HG03575 (cell line): ENCODE results near the gene LAMB1.
"Not testable (repeated sequence)": the region's sequence is repeated elsewhere in the genome, so short reads cannot be mapped to it uniquely, and the experiment has no call there.

Source experiments
- ATAC-seq: cut with Tn5 transposase; IDR thresholded peaks from one replicate; pipeline ENCODE4 v1.9.1; 2021; ENCODE audit not compliant: unreplicated experiment, insufficient number of reproducible peaks, low FRiP score; ENCODE audit errors: extremely low read depth

Gene LAMB1

GRCh38 chr7:107957436-107957835, 45.5 kb downstream of the LAMB1 start:
- no peak for ATAC-seq

DNA sequence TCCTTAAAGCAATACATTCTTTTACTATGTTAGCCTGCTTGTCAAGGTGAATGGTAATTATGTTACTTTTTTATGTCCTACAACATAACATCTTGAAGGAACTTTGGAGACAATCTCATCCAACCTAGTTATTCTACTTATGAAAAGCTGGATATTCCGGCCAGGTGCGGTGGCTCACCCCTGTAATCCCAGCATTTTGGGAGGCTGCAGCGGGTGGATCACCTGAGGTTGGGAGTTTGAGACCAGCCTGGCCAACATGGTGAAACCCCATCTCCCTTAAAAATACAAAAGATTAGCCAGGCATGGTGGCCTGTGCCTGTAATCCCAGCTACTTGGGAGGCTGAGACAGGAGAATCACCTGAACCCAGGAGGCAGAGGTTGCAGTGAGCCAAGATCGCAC, 46.0 kb downstream of the LAMB1 start:
- not testable (repeated sequence) for ATAC-seq

GRCh38 chr7:107955394-107955793, 47.6 kb downstream of the LAMB1 start:
- ATAC-seq: no peak

GRCh38 chr7:107953924-107954303, 49.0 kb downstream of the LAMB1 start:
- ATAC-seq: no peak

GRCh38 chr7:107953265-107953923, 49.6 kb downstream of the LAMB1 start:
- no peak for ATAC-seq

DNA sequence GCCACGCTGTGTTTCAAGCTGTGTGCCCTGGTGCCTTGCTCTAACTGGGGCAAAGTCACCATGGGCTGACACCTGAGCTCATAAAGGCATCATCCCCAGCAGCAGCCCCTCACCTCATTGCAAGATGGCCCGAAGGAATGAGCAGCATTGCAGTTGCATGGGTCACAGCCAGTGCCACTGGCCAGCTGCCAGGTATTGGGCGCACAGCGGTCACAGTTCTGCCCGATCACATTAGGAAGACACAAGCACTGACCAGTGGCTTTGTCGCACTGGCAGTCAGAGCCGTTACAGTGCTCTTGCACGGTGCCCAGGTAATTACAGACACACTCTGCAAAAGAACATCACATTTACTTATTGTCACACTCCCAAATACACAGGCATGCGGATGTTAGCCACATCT, 51.1 kb downstream of the LAMB1 start:
- no peak for ATAC-seq

GRCh38 chr7:107951172-107951787, 51.7 kb downstream of the LAMB1 start:
- ATAC-seq: no peak

DNA sequence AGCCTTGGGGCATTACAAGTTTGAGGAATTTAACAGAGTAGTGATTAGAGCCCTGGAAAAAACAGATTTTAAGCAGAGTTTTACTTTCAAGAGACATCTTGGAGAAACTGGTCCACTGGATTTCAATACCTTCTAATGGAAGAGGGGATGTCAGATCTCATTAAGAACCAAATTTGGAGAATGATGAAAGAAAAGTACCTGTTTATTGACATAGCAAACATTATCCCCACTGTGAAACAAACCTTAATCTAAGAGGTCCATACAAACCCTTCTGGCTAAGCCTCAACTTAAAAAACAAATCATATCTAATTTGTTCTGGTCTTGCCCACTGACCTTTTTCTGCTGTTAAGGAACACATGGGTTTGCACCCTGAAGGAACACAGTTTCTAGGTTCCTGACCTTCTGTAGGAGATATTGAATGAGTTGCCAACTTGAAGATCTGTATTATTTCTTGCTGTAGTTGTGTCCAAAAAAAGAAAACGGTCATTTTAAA, 53.5 kb downstream of the LAMB1 start:
- ATAC-seq: no peak

DNA sequence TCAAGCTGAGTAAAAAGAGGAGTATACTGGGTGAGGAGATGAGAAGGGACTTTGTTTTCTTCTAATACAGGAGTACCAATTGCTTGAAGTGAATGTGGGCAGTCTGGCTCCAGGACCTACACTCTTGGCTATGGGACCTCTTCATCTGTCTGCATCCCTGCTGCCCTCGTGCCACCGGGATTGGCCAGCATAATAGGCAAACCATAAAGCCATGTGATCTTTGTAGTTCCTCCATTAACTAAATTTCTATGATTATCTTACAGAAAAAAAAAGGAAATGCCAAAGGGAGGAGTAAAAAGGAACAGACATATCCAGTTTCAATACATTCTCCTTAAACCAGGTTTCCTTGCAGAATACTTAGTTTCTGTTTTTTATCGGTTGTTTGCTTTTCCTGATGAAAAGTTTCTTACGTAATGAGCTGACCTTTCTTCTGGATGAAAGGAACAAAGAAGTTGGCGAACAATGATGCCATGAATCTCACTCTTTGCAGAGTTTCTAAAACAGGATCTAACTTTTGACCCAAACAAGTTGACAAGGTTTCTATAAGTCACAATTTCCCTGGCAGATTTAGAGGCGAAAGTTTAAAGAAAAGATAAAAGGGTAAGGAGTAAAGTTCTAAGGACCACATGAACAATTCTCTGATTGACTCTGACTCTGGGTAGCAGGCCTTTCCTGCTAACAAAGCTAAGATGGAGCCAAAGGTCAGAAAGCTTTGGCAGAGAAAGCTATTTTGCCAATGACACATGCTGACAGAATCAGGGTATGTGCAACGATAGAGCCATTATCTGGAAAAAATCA, 54.1 kb downstream of the LAMB1 start:
- no peak for ATAC-seq

- ATAC-seq: no peak
Measured at GRCh38 chr7:107946881-107947280, 56.1 kb downstream of the LAMB1 start.

DNA sequence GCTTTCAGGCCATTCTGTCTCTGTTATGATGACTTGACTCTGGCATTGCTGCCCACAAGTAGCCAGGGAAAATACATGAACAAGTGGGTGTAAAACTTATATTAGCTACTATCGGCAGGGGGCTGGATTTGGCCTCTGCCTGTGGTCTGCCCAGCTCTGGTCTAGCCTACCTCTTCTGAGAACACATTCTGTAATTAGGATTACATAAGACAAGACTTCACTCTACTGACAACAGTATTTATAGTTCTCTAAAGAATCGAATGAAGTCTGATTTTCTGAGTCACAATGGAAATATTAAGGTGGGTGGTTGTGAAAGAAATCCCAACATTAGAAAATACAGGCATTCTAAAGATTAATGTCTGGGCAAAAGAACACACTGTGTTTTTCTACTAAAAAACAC, 56.5 kb downstream of the LAMB1 start:
- no peak for ATAC-seq

GRCh38 chr7:107945332-107945731, 57.6 kb downstream of the LAMB1 start:
- no peak for ATAC-seq

DNA sequence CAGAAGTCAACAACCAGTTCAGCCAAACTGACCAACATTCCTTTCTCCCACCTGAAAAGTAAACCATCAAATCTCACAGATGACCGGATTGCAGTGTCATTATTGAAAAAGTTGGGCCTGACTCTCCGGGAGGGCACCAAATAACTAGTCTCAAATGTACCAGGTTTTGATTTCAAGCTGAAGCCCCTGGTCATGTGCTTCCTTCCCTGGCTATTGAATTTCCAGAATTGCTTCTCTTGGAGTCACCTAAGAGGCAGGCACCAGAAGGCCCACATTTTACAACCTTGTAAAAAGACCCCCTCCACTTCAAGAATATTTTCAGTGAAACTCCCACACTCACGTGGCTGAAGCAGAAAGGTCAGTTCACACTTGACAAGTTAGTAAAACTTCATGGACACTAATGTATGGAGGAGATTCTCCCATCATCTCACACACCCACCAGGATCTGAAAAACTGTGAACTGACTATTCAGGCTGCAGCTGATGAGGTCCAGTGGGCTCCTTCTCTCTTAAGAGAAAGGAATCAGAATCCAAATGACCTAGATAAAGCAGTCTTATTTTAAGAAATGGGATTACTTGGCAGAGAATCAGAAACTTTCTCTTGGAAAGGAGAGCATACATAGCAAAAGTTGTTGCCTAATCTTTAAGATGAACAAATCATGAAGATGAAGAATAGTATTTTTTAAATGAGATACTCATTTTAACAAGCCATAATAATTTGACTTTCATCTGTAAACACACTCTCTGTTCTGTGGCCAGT, 58.4 kb downstream of the LAMB1 start:
- no peak for ATAC-seq

DNA sequence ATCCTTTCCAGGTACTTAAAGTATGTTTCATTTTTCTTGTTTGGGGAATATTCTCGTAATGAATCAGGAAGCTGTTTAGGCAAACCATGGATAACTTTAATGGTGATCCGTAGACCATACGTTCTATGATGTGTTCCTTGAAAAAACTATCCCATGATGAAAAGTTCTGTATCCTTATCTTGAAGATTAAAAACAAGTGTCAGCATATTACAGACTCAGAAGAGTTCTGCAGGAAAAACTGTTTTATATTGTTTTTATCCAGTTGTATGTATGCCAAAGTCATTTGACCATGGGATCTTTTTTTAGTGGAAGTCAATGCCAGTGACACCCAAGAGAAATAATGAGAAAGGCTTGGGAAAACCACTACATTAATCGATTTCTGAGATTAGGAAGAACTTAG, 59.9 kb downstream of the LAMB1 start:
- no peak for ATAC-seq

- ATAC-seq: no peak
Measured at GRCh38 chr7:107940951-107941350, 62.0 kb downstream of the LAMB1 start.

DNA sequence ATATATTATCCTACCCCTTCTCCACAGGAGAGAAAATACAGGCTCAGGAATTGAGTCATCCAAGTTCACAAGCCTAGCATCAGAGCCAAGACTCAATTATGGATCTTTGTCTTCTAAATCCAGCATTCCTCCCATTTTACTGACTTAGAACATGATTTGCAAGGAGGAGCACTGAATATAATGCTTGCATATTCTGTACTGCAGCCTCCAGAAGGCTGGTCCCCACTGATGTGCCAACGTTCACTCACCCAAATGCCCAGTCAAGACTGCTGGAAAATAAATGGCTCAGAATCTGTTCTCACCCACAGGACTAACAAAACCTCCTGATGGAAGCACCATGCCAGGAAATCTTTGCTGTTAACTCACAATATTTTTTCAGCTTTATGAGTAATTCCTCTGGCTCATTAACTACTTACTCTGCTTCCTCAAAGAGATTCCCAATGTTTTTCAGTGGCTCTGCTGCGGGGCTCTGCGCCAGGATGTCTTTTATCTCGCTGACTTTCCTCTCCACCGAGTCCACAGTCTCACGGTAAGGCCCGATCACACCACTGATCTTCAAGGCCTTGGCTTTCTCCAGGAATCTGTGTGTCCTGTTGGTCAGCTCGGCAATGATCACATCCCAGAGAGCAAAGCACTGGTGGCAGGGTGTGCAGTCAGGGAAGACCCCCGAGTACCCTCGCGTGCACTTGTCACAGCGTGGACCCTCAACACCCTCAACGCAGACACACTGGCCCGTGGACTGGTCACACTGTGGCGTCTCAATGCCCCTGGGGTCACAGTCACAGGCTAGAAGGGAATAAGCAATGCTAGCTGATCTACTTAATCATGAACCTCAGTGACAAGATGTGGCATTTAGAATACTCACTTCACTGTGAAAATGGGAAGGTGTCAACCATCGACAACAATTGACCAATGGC, 63.1 kb downstream of the LAMB1 start:
- ATAC-seq: no peak

DNA sequence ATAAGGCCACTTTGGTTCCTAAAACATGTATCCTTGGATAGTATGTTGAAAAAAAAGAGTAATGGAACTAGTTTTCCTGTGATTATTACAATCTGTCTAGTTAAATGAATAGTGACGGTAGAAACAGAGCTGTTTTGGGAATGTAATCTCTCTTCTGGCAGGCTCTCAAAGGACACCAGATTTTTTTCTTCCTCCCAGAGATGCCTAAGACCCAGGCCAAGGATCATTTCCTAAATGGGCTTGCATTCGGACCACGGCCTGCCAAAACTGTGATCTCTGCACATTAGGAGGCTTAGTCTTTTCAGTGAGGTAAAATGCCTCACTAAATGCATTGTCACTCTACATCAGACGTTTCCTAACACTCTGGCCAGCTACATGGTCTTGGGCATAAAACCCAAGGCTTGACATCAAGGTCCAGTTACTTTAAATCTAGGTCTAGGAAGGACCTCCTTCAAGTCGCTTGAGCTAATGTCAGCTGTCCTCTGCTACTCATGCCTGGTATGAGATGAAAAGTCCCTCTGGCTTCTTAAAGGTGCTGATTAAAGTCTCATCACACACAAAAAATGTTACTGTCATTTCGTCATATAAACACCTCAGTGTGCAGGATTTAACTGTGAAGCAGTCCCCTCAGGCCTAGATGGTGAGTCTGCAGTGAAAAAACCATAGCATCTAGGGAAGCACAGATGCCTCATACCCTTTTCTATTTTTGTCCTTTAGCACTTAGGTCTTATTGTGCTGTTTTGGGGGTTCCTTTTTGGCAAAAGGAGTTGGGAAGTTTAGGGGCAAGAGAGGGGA, 64.3 kb downstream of the LAMB1 start:
- no peak for ATAC-seq

DNA sequence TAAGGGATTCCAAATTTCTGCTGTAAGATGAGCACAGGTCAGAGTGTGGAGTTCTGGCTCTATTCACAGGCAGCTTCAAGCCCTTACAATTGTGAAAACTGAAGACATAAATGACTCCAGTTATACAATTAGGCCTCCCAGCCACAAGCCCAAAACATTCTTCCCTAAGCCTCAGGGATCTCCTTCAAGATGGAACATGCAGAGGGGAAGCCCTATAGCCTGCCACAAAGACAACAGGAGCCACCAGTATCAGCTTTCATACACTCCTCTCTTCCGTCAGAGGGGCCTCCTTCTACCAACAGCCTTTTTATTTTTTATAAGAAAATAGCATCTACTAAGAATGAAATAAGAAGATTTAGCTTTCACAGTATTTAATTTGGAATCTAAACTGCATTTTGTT, 65.4 kb downstream of the LAMB1 start:
- no peak for ATAC-seq
